Heart right ventricle (tissue), 16 donors: ENCODE data around the gene SFSWAP. TPM values are rescaled to one million over a fixed set of nuclear protein-coding genes. Genes with fewer than 3 reads are reported as not detected.

Experiments
- ATAC-seq, 8 donors: fragments of 200-7000 bp; cut with Tn5 transposase; one replicate each; pipeline ENCODE4 v1.9.1; 2020; ENCODE audit warnings: mild to moderate bottlenecking in 8 of 8, moderate library complexity in 8 of 8, moderate number of reproducible peaks in 1 of 8
- DNase-seq, 2 donors: peaks; one replicate each; pipeline ENCODE4 v3.0.0-alpha.2; 2020
- H3K27ac ChIP-seq, 10 donors: fragments of 200-600 bp; sonication (generic) in 2 of 10; one replicate each; pipeline versions ENCODE4 v1.5.0 to v1.8.0; 2020 to 2022; ENCODE audit warnings: mild to moderate bottlenecking in 3 of 10
- H3K27me3 ChIP-seq, 7 donors: fragments of 200-600 bp; one replicate each; pipeline ENCODE4 v1.8.0; 2021 to 2022; ENCODE audit warnings: mild to moderate bottlenecking in 2 of 7
- H3K36me3 ChIP-seq, 9 donors: fragments of 200-600 bp; sonication (generic) in 1 of 9; one replicate each; pipeline versions ENCODE4 v1.5.0 to v1.8.0; 2020 to 2022; ENCODE audit warnings: mild to moderate bottlenecking in 2 of 9
- H3K4me1 ChIP-seq, 9 donors: fragments of 200-600 bp; sonication (generic) in 1 of 9; one replicate each; pipeline versions ENCODE4 v1.5.0 to v1.8.0; 2020 to 2022; ENCODE audit warnings: mild to moderate bottlenecking in 4 of 9
- H3K4me3 ChIP-seq, 10 donors: fragments of 200-600 bp; sonication (generic) in 2 of 10; one replicate each; pipeline versions ENCODE4 v1.5.0 to v1.8.0; 2020 to 2022; ENCODE audit warnings: mild to moderate bottlenecking in 7 of 10, moderate library complexity in 2 of 10
- H3K9me3 ChIP-seq, 11 donors: fragments of 200-600 bp in 10 of 11; sonication (generic) in 2 of 11; one replicate each; pipeline versions ENCODE4 v1.5.0 to v1.8.0; 2013 to 2022; ENCODE audit warnings: mild to moderate bottlenecking in 2 of 11, control low read depth in 1 of 11, moderate library complexity in 1 of 11
- WGBS, 2 donors: extraction: QIAGEN DNeasy Blood & Tissue Kit; methylation state at CpG; one replicate each; pipeline ENCODE4 v1.1.7; 2013; ENCODE audit warnings: inconsistent platforms in 1 of 2; 5-methylcytosine and 5-hydroxymethylcytosine counted together
- intact Hi-C, 10 donors: fragments of 100-400 bp; cut with DNase I; formaldehyde crosslinking; loops; one replicate each; pipeline versions ENCODE4 v1.11.1 to v1.14.2; 2022
- polyA plus RNA-seq, 2 donors: library from polyadenylated mRNA; stranded (reverse); fragments of 200-250 nt; gene quantifications; one replicate each; pipeline ENCODE4 v1.2.3, GENCODE V29; 2013
- total RNA-seq, 10 donors: library from RNA; stranded (reverse); fragmentation: NEBNext Ultra II Directional in 3 of 10; extraction: Animal tissue kit (Norgen Biotek cat#: 25700) in 3 of 10; gene quantifications; one replicate each; pipeline versions ENCODE4 v1.2.1 to v1.2.4, GENCODE V29; 2021 to 2023
- TF ChIP-seq, protein P1 (sequence below), 9 donors: fragments of 200-600 bp; sonication (generic) in 2 of 9; IDR thresholded peaks; one replicate each; pipeline versions ENCODE4 v1.5.0 to v1.8.0; 2021 to 2022; ENCODE audit warnings: antibody characterized with exemption in 9 of 9, mild to moderate bottlenecking in 5 of 9, moderate library complexity in 1 of 9
- donor health status: Arrhythmogenic right ventricular cardiomyopathy.
- donor health status: ischemic (EF 13 %, LVEDD 7.1; RV severe dilation, severe dysfunction).
- donor health status: healthy with polysubstance abuse.
- donor health status: DM: no; HTN: yes; CAD: no.
- donor health status: DM: no; HTN: no; CAD: no.
- donor health status: ischemic (EF 25% LVEDD 6.9; RV normal size, moderate dysfunction).
- donor health status: ischemic (EF 25% LVEDD 5.7; RV mildly dilated, moderate dysfunction).
- donor health status: healthy.
- donor health status: DM: yes; HTN: yes; CAD: no.
- donor health status: Ischemic cardiomyopathy.
- donor health status: ischemic (EF 35%, LVEDD 5.7; RV mildly dilated, moderate dysfunction).
- donor health status: nonischemic (EF 11% LVEDD 7.7; RV severe dilation, severe dysfunction).
- donor health status: DM: yes; HTN: yes; CAD: no.
- donor health status: PGD.
- donor health status: ischemic (EF 29% LVEDD 5.4; RV normal size, mild dysfunction).
- donor health status: nonischemic (EF 23%, LVEDD 6.1; RV moderate dilation, normal function).

The SFSWAP gene
- total and polyA plus RNA-seq, 12 donors: 14.5 to 34.1 (median 19.6) TPM

GRCh38 chr12:131816495-131816894 is 105.6 kb downstream of the SFSWAP start:
- TF ChIP-seq, protein P1, sequence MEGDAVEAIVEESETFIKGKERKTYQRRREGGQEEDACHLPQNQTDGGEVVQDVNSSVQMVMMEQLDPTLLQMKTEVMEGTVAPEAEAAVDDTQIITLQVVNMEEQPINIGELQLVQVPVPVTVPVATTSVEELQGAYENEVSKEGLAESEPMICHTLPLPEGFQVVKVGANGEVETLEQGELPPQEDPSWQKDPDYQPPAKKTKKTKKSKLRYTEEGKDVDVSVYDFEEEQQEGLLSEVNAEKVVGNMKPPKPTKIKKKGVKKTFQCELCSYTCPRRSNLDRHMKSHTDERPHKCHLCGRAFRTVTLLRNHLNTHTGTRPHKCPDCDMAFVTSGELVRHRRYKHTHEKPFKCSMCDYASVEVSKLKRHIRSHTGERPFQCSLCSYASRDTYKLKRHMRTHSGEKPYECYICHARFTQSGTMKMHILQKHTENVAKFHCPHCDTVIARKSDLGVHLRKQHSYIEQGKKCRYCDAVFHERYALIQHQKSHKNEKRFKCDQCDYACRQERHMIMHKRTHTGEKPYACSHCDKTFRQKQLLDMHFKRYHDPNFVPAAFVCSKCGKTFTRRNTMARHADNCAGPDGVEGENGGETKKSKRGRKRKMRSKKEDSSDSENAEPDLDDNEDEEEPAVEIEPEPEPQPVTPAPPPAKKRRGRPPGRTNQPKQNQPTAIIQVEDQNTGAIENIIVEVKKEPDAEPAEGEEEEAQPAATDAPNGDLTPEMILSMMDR (IDR thresholded peaks at IDR 0.05): no peak

DNA sequence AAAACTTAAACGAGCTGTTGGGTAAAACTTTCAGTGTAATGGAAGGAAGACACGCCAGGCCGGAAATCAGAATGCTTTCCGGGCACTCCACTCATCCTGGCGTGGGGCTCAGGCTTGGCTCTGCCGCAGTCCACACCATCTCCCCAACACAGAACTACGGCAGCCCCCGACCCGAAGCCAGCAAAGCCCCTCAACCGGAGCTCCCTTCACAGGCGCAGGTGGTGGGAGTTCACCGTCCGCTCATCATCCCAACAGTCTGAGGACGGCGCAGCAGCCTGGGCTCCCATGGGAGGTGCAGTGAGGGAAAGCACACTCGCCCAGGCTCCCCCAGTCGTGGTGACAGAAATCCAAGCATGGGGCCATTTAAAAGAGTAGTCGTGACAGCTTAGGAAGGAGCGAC is 106.4 kb downstream of the SFSWAP start:
- H3K36me3 ChIP-seq: no peaks in the 10 kb centered on the region
- H3K4me1 ChIP-seq: no peaks in the 10 kb centered on the region
- intact Hi-C loops: no loop called here
- TF ChIP-seq, protein P1 (IDR thresholded peaks at IDR 0.05): no peak
- H3K27me3 ChIP-seq: peaks cover 0 to 8% (median 0%) of the 10 kb centered on the region in 7 donors
- no peak overlapping the region for H3K4me3 ChIP-seq
- WGBS, 2 donors: 85 to 87% methylated on average over 19 of the region's 19 CpGs
- DNase-seq (no peak), ATAC-seq (no peak)
- peaks cover 0 to 18% (median 5%) of the 10 kb centered on the region in 11 donors for H3K9me3 ChIP-seq
- H3K27ac ChIP-seq: no peak overlapping the region

More at GRCh38 chr12:131816495-131816894, 105.6 kb downstream of the SFSWAP start:
- Histone ChIP-seq H3K4me3 (no peak overlapping the region), H3K27ac (no peak overlapping the region), H3K4me1 (no peaks in the 10 kb centered on the region), H3K9me3 (peaks cover 0 to 18% (median 5%) of the 10 kb centered on the region in 11 donors), H3K36me3 (no peaks in the 10 kb centered on the region), H3K27me3 (peaks cover 0 to 8% (median 0%) of the 10 kb centered on the region in 7 donors)
- ATAC-seq: no peak
- intact Hi-C loops: no loop called here
- DNase-seq: no peak
- WGBS, 2 donors: 64 to 74% methylated on average over 5 of the region's 5 CpGs

GRCh38 chr12:131818821-131819585 is 108.1 kb downstream of the SFSWAP start:
- WGBS, 2 donors: 79% methylated on average over 30 of the region's 30 CpGs
- Histone ChIP-seq H3K4me1 (no peaks in the 10 kb centered on the region), H3K9me3 (peaks cover 0 to 1% (median 0%) of the 10 kb centered on the region in 11 donors), H3K27ac (no peak overlapping the region), H3K4me3 (no peak overlapping the region), H3K36me3 (no peaks in the 10 kb centered on the region), H3K27me3 (peaks cover 0 to 17% (median 3%) of the 10 kb centered on the region in 7 donors)
- intact Hi-C loops: no loop called here
- ATAC-seq (peak in 1 of 8 donors; percentile 67), DNase-seq (no peak)
- TF ChIP-seq, protein P1 (IDR thresholded peaks at IDR 0.05): no peak

GRCh38 chr12:131824450-131824849 is 113.6 kb downstream of the SFSWAP start:
- TF ChIP-seq, protein P1 (IDR thresholded peaks at IDR 0.05): no peak
- WGBS, 2 donors: 92% methylated on average over 6 of the region's 6 CpGs
- DNase-seq (no peak), ATAC-seq (no peak)
- Histone ChIP-seq H3K27me3 (peaks cover 0 to 59% (median 38%) of the 10 kb centered on the region in 7 donors), H3K36me3 (no peaks in the 10 kb centered on the region), H3K27ac (no peak overlapping the region), H3K4me1 (peaks cover 0 to 15% (median 14%) of the 10 kb centered on the region in 9 donors), H3K9me3 (no peaks in the 10 kb centered on the region), H3K4me3 (no peak overlapping the region)
- intact Hi-C loops: loop anchor here in 1 of 10 donors (10.0 kb wide), 1 partner anchor 210 kb away; no protein-coding TSS in a partner anchor
